GM23338 (cell line): ENCODE results near the gene FRMD3.

Experiments used
- CREB1 ChIP-seq: fragments of 250-450 bp; sonication (Bioruptor Pico); IDR thresholded peaks from 2 replicates; pipeline ENCODE4 v1.5.0; 2020; ENCODE audit warnings: low read depth, mild to moderate bottlenecking, moderate library complexity
- CTCF ChIP-seq, 2 experiments: fragments of 200-600 bp in 1 of 2; sonication (generic) in 1 of 2; conservative IDR thresholded peaks; 2 replicates each; pipeline versions ENCODE4 v1.5.1 to v1.6.1; 2016 to 2017; ENCODE audit warnings: antibody characterized with exemption in 2 of 2, low read depth in 2 of 2, mild to moderate bottlenecking in 2 of 2, moderate library complexity in 1 of 2
- EZH2 ChIP-seq: fragments of 200-600 bp; sonication (generic); IDR thresholded peaks from one replicate; pipeline ENCODE4 v1.8.0; 2017; ENCODE audit warnings: antibody characterized with exemption, mild to moderate bottlenecking, low read depth; ENCODE audit not compliant: unreplicated experiment
- EZH2phosphoT487 ChIP-seq: fragments of 200-600 bp; sonication (generic); IDR thresholded peaks from one replicate; pipeline ENCODE4 v1.8.1; 2018; ENCODE audit warnings: antibody characterized with exemption; ENCODE audit not compliant: unreplicated experiment
- JUNB ChIP-seq: IDR thresholded peaks from one replicate; pipeline ENCODE4 v1.6.1; 2016; ENCODE audit warnings: antibody characterized with exemption; ENCODE audit not compliant: unreplicated experiment
- POLR2AphosphoS5 ChIP-seq: IDR thresholded peaks from 2 replicates; pipeline ENCODE4 v1.6.1; 2016; ENCODE audit warnings: antibody characterized with exemption, low read depth
- REST ChIP-seq: IDR thresholded peaks from one replicate; pipeline ENCODE4 v1.6.1; 2018; ENCODE audit warnings: antibody characterized with exemption; ENCODE audit not compliant: unreplicated experiment
- ZNF114 ChIP-seq: fragments of 250-450 bp; sonication (Bioruptor Pico); IDR thresholded peaks from 2 replicates; pipeline ENCODE4 v1.5.0; 2020; ENCODE audit warnings: mild to moderate bottlenecking, moderate library complexity

GRCh38 chr9:83434254-83434653, 103.9 kb downstream of the FRMD3 start:
- TF ChIP-seq REST (no peak), CTCF (conservative IDR thresholded peaks at IDR 0.05; ENCODE audit: low read depth in 2 of 2) (no peak), EZH2 (no peak), POLR2AphosphoS5 (no peak), CREB1 (CRISPR knock-in tag) (no peak), EZH2phosphoT487 (no peak), ZNF114 (CRISPR knock-in tag) (no peak), JUNB (no peak)
